B cell (primary cell): Measurements from ENCODE around the gene LRRC26.

Experiments used
- EZH2 ChIP-seq: IDR thresholded peaks from 2 replicates; pipeline ENCODE4 v1.6.1; 2012; ENCODE audit warnings: borderline replicate concordance, low read depth, mild to moderate bottlenecking, moderate library complexity, low read length; ENCODE audit not compliant: insufficient read depth, poor library complexity, severe bottlenecking
- TF ChIP-seq, protein P1 (sequence below): fragments of 200-600 bp; IDR thresholded peaks from one replicate; pipeline ENCODE4 v1.8.0; 2022; ENCODE audit warnings: antibody characterized with exemption, mild to moderate bottlenecking

DNA sequence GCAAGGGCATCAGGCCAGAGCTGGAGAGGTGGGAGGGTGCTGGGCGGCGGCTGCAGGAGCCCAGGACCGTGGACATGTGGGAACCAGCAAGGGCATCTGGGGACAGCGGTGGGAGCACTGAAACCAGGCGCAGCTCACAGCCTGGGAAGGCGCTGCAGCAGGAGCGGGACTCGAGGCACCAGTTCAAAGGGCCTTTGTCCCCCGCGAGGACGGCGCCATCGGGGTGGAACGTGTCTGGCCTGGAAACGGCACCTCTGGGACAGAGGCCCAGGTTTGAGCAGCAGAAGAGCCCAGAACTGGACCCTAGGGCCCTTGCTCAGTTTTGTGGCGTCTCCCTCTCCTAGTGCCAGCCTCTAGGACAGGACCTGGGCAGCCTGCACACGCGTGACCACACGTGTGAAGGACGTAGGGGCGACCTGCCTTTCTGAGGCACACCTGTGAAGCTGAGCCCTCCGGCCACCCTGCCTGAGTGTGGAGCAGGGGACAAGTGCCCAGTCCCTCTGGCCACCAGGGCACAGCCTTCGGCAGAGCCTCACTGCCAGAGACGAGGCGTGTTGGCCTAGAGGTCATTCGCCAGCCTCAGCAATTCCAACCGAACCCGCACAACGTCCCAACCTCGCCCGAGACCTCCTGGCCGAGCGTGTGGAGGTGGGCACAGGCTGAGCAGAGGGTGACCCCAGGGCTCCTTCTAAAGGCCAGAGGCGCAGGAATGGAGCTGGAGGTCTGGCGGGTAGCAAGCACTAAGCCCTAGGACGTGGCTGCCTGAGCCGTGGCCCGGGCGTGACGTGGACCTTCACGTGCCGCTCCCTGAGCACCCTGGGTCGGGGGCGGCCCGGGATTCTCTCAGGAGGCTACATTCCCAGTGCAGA is 4.2 kb upstream of the LRRC26 start:
- TF ChIP-seq, protein P1, sequence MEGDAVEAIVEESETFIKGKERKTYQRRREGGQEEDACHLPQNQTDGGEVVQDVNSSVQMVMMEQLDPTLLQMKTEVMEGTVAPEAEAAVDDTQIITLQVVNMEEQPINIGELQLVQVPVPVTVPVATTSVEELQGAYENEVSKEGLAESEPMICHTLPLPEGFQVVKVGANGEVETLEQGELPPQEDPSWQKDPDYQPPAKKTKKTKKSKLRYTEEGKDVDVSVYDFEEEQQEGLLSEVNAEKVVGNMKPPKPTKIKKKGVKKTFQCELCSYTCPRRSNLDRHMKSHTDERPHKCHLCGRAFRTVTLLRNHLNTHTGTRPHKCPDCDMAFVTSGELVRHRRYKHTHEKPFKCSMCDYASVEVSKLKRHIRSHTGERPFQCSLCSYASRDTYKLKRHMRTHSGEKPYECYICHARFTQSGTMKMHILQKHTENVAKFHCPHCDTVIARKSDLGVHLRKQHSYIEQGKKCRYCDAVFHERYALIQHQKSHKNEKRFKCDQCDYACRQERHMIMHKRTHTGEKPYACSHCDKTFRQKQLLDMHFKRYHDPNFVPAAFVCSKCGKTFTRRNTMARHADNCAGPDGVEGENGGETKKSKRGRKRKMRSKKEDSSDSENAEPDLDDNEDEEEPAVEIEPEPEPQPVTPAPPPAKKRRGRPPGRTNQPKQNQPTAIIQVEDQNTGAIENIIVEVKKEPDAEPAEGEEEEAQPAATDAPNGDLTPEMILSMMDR: no peak
- TF ChIP-seq EZH2: no peak
